Neuronal stem cell (in vitro differentiated cells): ENCODE data around the gene UCHL5.

Experiments
- DNase-seq: peaks from one replicate; pipeline ENCODE4 v3.0.0-alpha.2; 2013; ENCODE audit warnings: low spot score
- H2AFZ ChIP-seq: one replicate; pipeline ENCODE4 v1.6.1; 2013; ENCODE audit warnings: mild to moderate bottlenecking, low read length, inconsistent platforms
- H2AK5ac ChIP-seq: 2 replicates; pipeline ENCODE4 v1.6.1; 2013; ENCODE audit warnings: low read depth, mild to moderate bottlenecking, inconsistent platforms, low read length, moderate library complexity, mixed read lengths
- H2BK120ac ChIP-seq: 2 replicates; pipeline ENCODE4 v1.6.1; 2013; ENCODE audit warnings: low read depth, mild to moderate bottlenecking, inconsistent platforms, low read length, moderate library complexity, mixed read lengths
- H2BK12ac ChIP-seq: one replicate; pipeline ENCODE4 v1.6.1; 2013; ENCODE audit warnings: low read length, inconsistent platforms
- H2BK15ac ChIP-seq: 2 replicates; pipeline ENCODE4 v1.6.1; 2013; ENCODE audit warnings: mild to moderate bottlenecking, low read length, inconsistent platforms, mixed read lengths
- H2BK5ac ChIP-seq: one replicate; pipeline ENCODE4 v1.6.1; 2013; ENCODE audit warnings: inconsistent platforms, mild to moderate bottlenecking, low read length, moderate library complexity
- H3K14ac ChIP-seq: one replicate; pipeline ENCODE4 v1.6.1; 2013; ENCODE audit warnings: low read length, inconsistent platforms
- H3K18ac ChIP-seq: 2 replicates; pipeline ENCODE4 v1.6.1; 2013; ENCODE audit warnings: low read length, inconsistent platforms
- H3K23ac ChIP-seq: 2 replicates; pipeline ENCODE4 v1.6.1; 2013; ENCODE audit warnings: low read depth, mild to moderate bottlenecking, mixed read lengths, low read length, inconsistent platforms; ENCODE audit not compliant: poor library complexity
- H3K27ac ChIP-seq: replicated peaks from 3 replicates; pipeline ENCODE4 v1.5.1; 2013; ENCODE audit warnings: low read length, inconsistent platforms
- H3K27me3 ChIP-seq, 3 experiments: 2 replicates each; pipeline ENCODE4 v1.6.1; 2013; ENCODE audit warnings: low read length in 3 of 3, mild to moderate bottlenecking in 2 of 3, inconsistent platforms in 1 of 3, low read depth in 1 of 3, mixed read lengths in 1 of 3, moderate library complexity in 1 of 3; ENCODE audit not compliant: control insufficient read depth in 3 of 3, insufficient read depth in 3 of 3
- H3K36me3 ChIP-seq, 2 donors: replicated peaks in 1 of 2; 2 replicates each; pipeline ENCODE4 v1.6.1; 2013; ENCODE audit warnings: low read length in 2 of 2; ENCODE audit not compliant: control insufficient read depth in 2 of 2, insufficient read depth in 2 of 2
- H3K4ac ChIP-seq: 2 replicates; pipeline ENCODE4 v1.6.1; 2013; ENCODE audit warnings: inconsistent platforms, mild to moderate bottlenecking, low read length, moderate library complexity
- H3K4me1 ChIP-seq, 2 donors: 1 replicate in 1 of 2; 2 replicates in 1 of 2; pipeline ENCODE4 v1.6.1; 2013; ENCODE audit warnings: low read length in 2 of 2, low read depth in 1 of 2; ENCODE audit not compliant: control insufficient read depth in 2 of 2, insufficient read depth in 1 of 2
- H3K4me2 ChIP-seq: one replicate; pipeline ENCODE4 v1.6.1; 2013; ENCODE audit warnings: mild to moderate bottlenecking, low read length, inconsistent platforms; ENCODE audit not compliant: insufficient read depth, poor library complexity, severe bottlenecking
- H3K4me3 ChIP-seq, 2 donors: 2 replicates each; pipeline ENCODE4 v1.5.1; 2013; ENCODE audit warnings: low read length in 2 of 2, mild to moderate bottlenecking in 2 of 2, inconsistent platforms in 1 of 2, moderate library complexity in 1 of 2
- H3K79me1 ChIP-seq: one replicate; pipeline ENCODE4 v1.6.1; 2013; ENCODE audit warnings: low read depth, mild to moderate bottlenecking, inconsistent platforms, low read length, moderate library complexity
- H3K9ac ChIP-seq: one replicate; pipeline ENCODE4 v1.6.1; 2013; ENCODE audit warnings: mild to moderate bottlenecking, low read depth, low read length, inconsistent platforms; ENCODE audit not compliant: poor library complexity
- H3K9me3 ChIP-seq, 2 donors: replicated peaks in 1 of 2; 2 replicates each; pipeline versions ENCODE3 to v1.6.1; 2013; ENCODE audit warnings: low read length in 2 of 2, mild to moderate bottlenecking in 2 of 2, inconsistent platforms in 1 of 2, low read depth in 1 of 2, mixed read lengths in 1 of 2, moderate library complexity in 1 of 2; ENCODE audit not compliant: control insufficient read depth in 2 of 2, insufficient read depth in 1 of 2
- H4K8ac ChIP-seq: one replicate; pipeline ENCODE4 v1.6.1; 2013; ENCODE audit warnings: low read depth, mild to moderate bottlenecking, inconsistent platforms, low read length, moderate library complexity
- H4K91ac ChIP-seq: one replicate; pipeline ENCODE4 v1.6.1; 2013; ENCODE audit warnings: low read length, low read depth, mild to moderate bottlenecking, inconsistent platforms; ENCODE audit not compliant: poor library complexity
- WGBS, 2 donors: extraction: QIAGEN DNeasy Blood & Tissue Kit; methylation state at CpG; one replicate each; pipeline ENCODE4 v1.1.7; 2013; ENCODE audit warnings: missing lambda C conversion rate in 2 of 2, mixed read lengths in 1 of 2; ENCODE audit not compliant: insufficient read length in 2 of 2, insufficient replicate concordance in 1 of 2; ENCODE audit errors: extremely low coverage in 2 of 2; 5-methylcytosine and 5-hydroxymethylcytosine counted together

Gene UCHL5

DNA sequence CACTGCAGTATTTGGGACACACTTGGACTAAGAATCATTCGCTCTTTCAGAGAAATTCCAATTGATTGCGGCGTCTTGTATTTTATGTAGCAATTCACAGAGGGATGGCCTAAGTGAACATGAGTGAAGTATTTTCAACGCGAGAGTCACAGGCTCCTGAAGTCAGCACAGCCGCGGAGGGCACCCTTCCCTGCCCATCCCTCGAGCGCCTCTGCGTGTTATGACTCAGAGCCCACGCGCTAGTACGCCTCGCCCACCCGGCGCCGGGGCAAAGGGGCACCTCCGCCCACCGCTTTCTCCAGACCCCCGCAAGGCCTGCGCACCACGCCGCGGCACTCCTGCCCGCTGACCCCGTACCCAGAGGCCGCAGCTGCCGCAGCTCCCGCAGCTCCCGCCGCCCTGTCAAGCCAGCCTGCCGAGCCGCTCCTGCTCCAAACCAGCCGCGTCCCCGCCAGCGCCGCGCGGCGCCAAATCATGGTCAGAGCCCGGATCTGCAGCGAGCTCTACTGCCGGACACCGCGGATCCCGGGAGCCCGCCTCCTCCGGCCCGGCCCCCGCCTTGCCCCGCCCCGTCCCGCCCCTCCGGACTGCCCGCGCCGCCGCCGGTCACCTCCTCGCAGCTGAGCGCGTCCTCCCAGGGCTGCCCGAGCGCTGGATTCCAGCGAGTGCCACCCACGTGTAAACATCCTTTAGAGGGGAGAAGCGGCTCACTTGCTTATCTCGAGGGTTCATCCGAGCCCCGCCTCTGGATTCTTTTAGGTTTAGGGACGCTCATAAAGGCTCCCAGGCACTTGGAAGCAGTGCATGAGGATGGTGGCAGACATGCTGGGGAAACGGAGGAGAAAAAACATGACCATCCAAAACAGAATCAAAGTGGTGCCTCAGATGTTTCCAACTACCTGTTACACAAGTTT lies 46.0 kb upstream of the UCHL5 start, which contains the start of gene GLRX2:
TSS of gene GLRX2 (minus strand) at position 508 of the 914 bp plus-strand sequence. CDS start at position 476, 32 bp downstream.
- H3K27ac ChIP-seq: peak within 1 kb of the TSS; percentile 73
- peak within 1 kb of the TSS; percentile 27 for H3K14ac ChIP-seq
- peak within 1 kb of the TSS; percentile 84 for H3K4me2 ChIP-seq
- peak within 1 kb of the TSS; percentile 93 for H2AFZ ChIP-seq
- no peak within 1 kb of the TSS for H2BK120ac ChIP-seq
- H4K91ac ChIP-seq: no peak within 1 kb of the TSS
- H2BK5ac ChIP-seq: no peak within 1 kb of the TSS
- H4K8ac ChIP-seq: no peak within 1 kb of the TSS
- no peak within 1 kb of the TSS for H2AK5ac ChIP-seq
- peak within 1 kb of the TSS; percentile 77 for H3K9ac ChIP-seq
- H3K4me3 ChIP-seq: peak within 1 kb of the TSS; percentile 73 to 90
- peak within 1 kb of the TSS; percentile 94 for H3K18ac ChIP-seq
- peak within 1 kb of the TSS; percentile 17 for H3K23ac ChIP-seq
- DNase-seq: peak; percentile 80
- H3K79me1 ChIP-seq: no peaks in the 10 kb centered on the region
- no peaks in the 10 kb centered on the region for H3K4me1 ChIP-seq
- no peaks in the 10 kb centered on the region for H3K27me3 ChIP-seq
- peaks cover 0 to 6% of the 10 kb centered on the region in 2 donors for H3K36me3 ChIP-seq
- WGBS, 2 donors: no CpG with 5 or more reads among the region's 73 CpGs
- H2BK12ac ChIP-seq: no peak within 1 kb of the TSS
- H3K4ac ChIP-seq: no peak within 1 kb of the TSS
- H2BK15ac ChIP-seq: no peak within 1 kb of the TSS
- H3K9me3 ChIP-seq: no peaks in the 10 kb centered on the region

DNA sequence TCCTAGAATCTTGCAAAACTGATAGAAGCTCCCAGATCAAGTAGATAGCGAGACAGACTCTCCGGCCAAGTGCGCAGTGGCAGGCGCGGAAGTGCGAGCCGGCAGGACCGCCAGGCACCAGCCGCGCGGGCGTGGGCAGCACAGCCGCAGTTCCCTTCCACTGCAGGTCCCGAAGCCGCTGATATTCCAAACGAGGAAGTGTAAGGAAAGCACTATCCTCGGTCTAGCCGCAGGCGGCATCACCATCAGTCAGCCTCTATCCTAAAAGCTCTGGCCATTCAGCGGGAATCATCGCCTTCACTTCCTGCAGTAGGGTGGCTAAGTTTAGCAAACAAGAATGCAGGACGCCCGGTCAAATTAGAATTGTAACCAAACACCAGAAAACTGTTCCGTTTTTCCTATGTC lies 45.3 kb upstream of the UCHL5 start:
- no peak overlapping the region for H3K14ac ChIP-seq
- H3K27ac ChIP-seq: peak overlapping the region; percentile 73
- no peak overlapping the region for H2BK120ac ChIP-seq
- peaks cover 0 to 13% of the 10 kb centered on the region in 2 donors for H3K36me3 ChIP-seq
- WGBS, 2 donors: no CpG with 5 or more reads among the region's 24 CpGs
- no peak overlapping the region for H4K8ac ChIP-seq
- no peaks in the 10 kb centered on the region for H3K4me1 ChIP-seq
- no peaks in the 10 kb centered on the region for H3K9me3 ChIP-seq
- H3K4me3 ChIP-seq: peak overlapping the region; percentile 73 to 90
- no peak overlapping the region for H3K4ac ChIP-seq
- peak overlapping the region; percentile 84 for H3K4me2 ChIP-seq
- H2AK5ac ChIP-seq: no peak overlapping the region
- H4K91ac ChIP-seq: no peak overlapping the region
- no peak overlapping the region for H3K18ac ChIP-seq
- H2BK15ac ChIP-seq: no peak overlapping the region
- H3K9ac ChIP-seq: peak overlapping the region; percentile 71
- no peak overlapping the region for H2BK12ac ChIP-seq
- H2AFZ ChIP-seq: peak overlapping the region; percentile 93
- H3K27me3 ChIP-seq: no peaks in the 10 kb centered on the region
- no peak overlapping the region for H2BK5ac ChIP-seq
- H3K79me1 ChIP-seq: no peaks in the 10 kb centered on the region
- DNase-seq: no peak
- H3K23ac ChIP-seq: peak overlapping the region; percentile 17

- Histone ChIP-seq H3K36me3 (peaks cover 0 to 18% of the 10 kb centered on the region in 2 donors), H4K91ac (no peak overlapping the region), H3K27me3 (no peaks in the 10 kb centered on the region), H3K9ac (no peak overlapping the region), H3K9me3 (no peaks in the 10 kb centered on the region), H3K27ac (no peak overlapping the region), H3K4ac (no peak overlapping the region), H3K18ac (no peak overlapping the region), H3K23ac (no peak overlapping the region), H2AK5ac (no peak overlapping the region), H2BK5ac (no peak overlapping the region), H4K8ac (no peak overlapping the region), H3K14ac (no peak overlapping the region), H3K4me3 (peak overlapping the region; percentile 73 to 90), H3K4me2 (peak overlapping the region; percentile 84), H2AFZ (peak overlapping the region; percentile 93), H2BK120ac (no peak overlapping the region), H2BK12ac (no peak overlapping the region), H2BK15ac (no peak overlapping the region), H3K79me1 (no peaks in the 10 kb centered on the region), H3K4me1 (no peaks in the 10 kb centered on the region)
- DNase-seq: no peak
- no CpG with 5 or more reads among the region's 9 CpGs for WGBS, 2 donors
Observed at GRCh38 chr1:193103759-193104501, 44.8 kb upstream of the UCHL5 start.

DNA sequence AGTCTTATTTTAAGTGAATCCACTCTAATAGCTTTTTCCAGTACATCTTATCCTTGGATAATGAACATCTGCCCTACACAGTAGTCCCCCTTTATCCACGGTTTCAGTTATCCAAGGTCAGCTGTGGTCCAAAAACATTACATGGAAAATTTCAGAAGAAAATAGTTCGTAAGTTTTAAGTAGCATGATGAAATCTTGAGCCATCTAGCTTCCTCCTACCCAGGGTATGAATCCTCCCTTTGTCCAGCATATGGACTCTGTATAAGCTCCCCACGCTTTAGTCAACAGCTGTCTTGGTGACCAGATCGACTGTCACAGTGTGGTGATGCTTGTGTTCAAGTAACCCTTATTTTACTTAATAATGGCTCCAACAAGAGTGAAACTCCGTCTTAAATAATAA lies 43.5 kb upstream of the UCHL5 start:
- no peak overlapping the region for H4K91ac ChIP-seq
- no CpG with 5 or more reads among the region's 5 CpGs for WGBS, 2 donors
- H2BK15ac ChIP-seq: no peak overlapping the region
- peaks cover 0 to 28% of the 10 kb centered on the region in 2 donors for H3K36me3 ChIP-seq
- H2BK5ac ChIP-seq: no peak overlapping the region
- H3K79me1 ChIP-seq: no peaks in the 10 kb centered on the region
- H3K9ac ChIP-seq: no peak overlapping the region
- no peaks in the 10 kb centered on the region for H3K9me3 ChIP-seq
- H3K4ac ChIP-seq: no peak overlapping the region
- H3K18ac ChIP-seq: no peak overlapping the region
- no peak overlapping the region for H4K8ac ChIP-seq
- no peak overlapping the region for H3K4me3 ChIP-seq
- no peaks in the 10 kb centered on the region for H3K27me3 ChIP-seq
- H3K4me1 ChIP-seq: no peaks in the 10 kb centered on the region
- no peak overlapping the region for H2AFZ ChIP-seq
- no peak overlapping the region for H2BK120ac ChIP-seq
- no peak overlapping the region for H2BK12ac ChIP-seq
- H3K23ac ChIP-seq: no peak overlapping the region
- no peak for DNase-seq
- no peak overlapping the region for H3K27ac ChIP-seq
- no peak overlapping the region for H2AK5ac ChIP-seq
- H3K14ac ChIP-seq: no peak overlapping the region
- H3K4me2 ChIP-seq: no peak overlapping the region
